HG02885 (cell line): ENCODE data around the gene NAA20.

Source experiments
- ATAC-seq: cut with Tn5 transposase; IDR thresholded peaks from one replicate; pipeline ENCODE4 v1.9.1; 2021; ENCODE audit warnings: mild to moderate bottlenecking; ENCODE audit not compliant: unreplicated experiment, poor library complexity

Gene NAA20

GRCh38 chr20:20017001-20017843 lies at the start of gene NAA20:
TSS of gene NAA20 (plus strand) at chr20:20017362. CDS start at chr20:20017397, 35 bp downstream.
- peak; percentile 99 for ATAC-seq

DNA sequence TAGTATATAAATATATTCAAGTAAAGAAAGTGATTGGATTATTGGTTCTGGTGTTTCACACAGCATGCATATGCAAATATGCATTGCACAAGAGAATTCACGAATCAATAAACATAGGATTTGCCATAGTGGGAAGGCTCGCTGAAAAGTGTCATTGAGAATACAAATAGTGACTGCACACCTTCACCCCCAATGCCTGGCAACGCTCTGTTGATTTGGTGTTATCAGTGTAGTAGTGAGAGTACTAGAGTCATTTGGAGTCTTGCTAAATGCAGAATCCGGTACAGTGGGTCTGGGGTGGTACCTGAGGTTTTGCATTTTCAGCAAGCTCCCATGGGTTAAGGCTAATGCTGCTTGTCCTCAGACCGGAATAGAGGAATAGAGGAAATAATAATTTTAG lies 49.7 kb upstream of the NAA20 start:
- no peak for ATAC-seq

GRCh38 chr20:19968028-19968427 lies 49.1 kb upstream of the NAA20 start:
- ATAC-seq: no peak

GRCh38 chr20:19968466-19969073 lies 48.6 kb upstream of the NAA20 start:
- no peak for ATAC-seq

- ATAC-seq: no peak
These were observed 48.1 kb upstream of the NAA20 start for GRCh38 chr20:19969106-19969505.

DNA sequence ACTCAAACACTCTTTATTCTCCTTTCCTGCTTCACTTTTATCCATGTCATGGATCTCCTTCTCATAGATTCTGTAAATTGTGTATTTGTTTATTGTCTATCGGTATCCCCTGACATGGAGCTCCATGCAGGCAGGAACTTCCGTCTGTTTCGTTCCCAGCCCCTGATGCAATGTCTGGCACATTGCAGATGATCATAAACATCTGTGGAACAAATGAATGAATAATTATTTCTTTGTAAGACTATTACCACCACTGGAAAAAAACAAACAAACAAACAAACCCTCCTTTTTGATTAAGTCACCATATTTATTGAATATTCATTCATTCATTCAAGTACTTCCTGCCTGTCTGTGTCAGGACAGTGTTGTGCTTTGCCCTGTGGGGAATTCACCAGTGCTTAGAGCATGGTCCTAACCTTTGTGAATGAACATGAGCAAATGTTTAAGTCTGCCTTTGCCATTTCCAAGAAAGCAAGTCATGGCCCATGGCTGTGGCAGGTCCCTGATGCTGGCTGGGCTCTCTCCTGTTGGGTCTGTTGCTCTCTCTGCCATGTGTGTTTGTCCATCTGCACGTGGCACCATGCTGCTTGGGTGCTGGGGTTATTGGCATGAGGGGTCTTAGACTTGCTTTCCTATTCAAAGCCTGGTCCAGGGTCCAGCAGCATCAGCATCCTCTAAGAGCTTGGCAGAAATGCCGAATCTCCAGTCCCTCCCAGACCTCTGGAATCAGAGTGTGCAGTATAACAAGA lies 47.5 kb upstream of the NAA20 start:
- no peak for ATAC-seq

GRCh38 chr20:19970256-19970765 lies 46.9 kb upstream of the NAA20 start:
- ATAC-seq: no peak

DNA sequence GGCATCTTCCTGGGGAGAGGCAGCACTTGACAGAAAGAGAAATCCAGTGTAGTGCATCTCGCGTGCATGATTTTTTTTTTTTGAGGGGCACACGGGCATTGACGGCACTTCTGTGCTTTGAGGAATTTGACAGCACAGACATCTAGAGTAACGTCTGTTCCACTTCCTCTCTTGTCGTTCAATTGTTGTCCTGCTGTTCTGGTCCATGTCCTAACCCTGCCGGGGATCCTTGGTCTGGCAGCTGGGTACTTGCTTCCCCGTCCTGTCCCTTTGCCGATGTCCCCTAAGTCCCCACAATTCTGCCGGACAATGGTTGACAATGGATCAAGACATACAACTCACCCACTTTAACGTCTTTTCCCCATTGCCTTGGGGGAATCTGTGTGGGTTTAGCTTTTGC lies 46.0 kb upstream of the NAA20 start:
- no peak for ATAC-seq

GRCh38 chr20:19973961-19974629 lies 43.1 kb upstream of the NAA20 start:
- no peak for ATAC-seq

GRCh38 chr20:19974630-19975435 lies 42.3 kb upstream of the NAA20 start:
- ATAC-seq: no peak

GRCh38 chr20:19975436-19975799 lies 41.7 kb upstream of the NAA20 start:
- ATAC-seq: no peak

DNA sequence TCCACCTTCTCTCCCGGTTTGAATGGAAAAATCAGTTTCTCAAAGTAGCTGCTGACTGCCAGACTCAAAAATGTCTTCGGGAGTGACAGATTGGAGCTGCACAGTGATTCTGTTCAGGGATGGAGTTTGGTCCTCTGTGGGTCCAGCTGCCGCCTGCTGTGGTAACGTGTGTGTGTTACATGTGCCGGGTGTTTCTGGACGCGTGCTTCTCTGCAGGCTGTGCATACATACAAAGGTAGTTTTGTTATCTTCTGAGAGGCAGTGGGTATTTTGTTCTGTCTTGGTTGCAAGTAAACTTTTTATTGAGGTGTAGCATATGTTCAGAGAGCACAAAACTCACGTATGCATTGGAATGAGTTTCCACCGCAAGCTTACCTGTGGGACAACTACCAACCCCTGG lies 41.3 kb upstream of the NAA20 start:
- ATAC-seq: no peak

- no peak for ATAC-seq
These were observed 40.4 kb upstream of the NAA20 start for GRCh38 chr20:19976595-19977372.

DNA sequence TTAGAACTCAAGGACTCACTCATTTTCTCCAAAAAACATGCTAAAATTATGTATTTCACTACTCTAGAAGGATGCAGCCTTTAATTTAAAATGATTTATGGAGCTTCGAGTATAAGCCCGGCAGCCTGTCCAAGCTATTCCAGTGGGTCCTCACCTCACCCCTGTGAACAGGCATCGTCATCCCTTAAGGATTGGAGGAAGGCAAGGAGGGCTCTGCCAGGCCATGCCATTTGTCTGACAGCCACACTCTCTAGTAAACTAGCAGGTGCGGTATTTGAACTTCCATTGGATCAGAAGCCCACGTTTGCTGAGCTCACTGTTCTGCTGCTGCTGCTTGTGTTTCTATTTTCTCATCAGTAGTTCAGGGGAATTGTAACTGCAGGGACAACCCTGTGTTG lies 39.8 kb upstream of the NAA20 start:
- no peak for ATAC-seq

DNA sequence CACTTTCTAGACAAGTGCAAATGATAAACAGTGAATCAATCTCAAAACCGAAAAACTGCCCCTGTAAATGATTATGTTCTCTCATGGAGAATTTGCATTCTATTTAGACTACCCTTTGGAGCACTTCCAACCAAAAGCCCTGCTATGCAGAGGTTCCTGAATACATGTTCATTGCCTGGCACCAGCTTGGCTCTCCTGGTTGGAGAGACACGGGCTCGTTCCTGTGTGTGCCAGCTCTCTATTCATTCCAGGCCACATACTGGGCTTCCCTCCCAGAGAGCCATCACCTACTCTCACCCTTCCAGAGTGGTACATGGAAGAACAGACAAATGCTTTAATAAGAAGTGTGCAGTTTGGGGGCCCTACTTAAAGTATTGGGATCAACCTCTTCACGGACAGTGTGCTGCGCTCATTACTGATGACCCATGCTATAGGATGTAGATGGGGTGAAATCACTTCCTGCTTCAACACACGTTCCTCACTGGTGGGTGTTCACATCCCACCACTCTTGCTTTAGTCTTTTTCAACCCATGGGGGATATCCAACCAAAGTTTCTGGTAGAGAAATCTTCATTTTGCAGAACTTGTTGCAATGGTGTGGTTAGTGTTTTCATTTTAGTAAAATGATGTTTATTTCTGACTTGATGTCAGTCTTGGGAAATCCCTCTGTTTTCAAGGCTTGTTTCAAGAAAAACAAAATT lies 38.5 kb upstream of the NAA20 start:
- no peak for ATAC-seq

DNA sequence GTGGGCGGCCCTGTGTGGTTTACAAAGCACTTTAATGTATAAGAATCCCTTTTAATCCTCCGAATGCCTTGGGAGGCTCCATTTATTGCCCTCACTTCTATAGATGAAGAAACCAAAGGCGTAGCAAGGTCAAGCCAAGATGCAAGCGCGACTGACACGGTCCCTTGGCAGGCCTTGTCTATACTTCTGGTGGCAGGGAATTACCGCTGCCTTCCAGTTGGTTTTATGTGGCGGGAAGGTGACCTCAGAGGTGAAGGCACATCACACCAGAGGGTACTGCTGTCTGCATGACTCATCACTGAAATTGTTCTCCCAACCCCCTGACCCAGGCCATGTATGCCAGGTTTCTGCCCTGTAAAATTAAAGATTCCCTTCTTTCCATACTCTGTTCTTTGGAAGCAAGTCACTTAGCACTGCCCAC lies 36.1 kb upstream of the NAA20 start:
- ATAC-seq: no peak

DNA sequence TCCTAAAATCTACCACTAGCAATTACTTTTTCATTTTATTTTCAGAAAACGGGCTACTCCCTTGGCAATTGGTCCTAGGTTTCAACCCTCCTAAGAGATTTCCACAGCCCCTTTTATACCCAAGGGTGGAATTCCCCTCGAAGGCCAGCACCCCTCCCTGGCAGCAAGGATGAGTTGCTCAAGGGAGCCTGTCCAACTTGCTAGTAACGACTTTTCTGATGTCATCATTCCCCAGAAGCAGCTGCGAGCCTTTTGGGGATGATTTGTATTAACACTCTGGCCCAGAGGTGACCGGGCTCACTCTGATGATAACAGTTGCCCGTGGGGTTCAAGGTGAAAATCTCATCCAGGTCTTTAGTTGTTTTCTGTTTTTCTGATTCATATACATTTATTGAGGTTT lies 30.7 kb upstream of the NAA20 start:
- no peak for ATAC-seq

DNA sequence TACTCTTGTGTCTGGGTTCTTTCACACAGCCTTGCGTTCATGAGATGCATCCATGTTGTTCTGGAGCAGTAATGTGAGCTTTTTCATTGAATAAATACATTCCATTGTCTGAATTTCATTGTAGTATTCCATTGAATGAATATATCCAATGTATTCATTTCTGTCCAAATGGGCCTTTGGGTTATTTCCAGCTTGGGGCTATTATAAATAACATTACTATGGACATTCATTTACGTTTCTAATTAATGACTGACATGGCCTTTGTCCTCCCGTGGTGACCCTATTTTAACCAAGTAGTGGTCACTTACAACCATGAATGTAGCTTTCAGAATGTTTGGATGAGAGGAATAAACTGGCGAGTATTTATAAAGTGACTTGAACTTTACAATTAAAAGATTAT lies 30.1 kb upstream of the NAA20 start:
- ATAC-seq: no peak
